ENCODE data around the gene C3orf18.
A peak's percentile ranks its signal among the peaks of the same experiment; 100 is the strongest.

The C3orf18 gene

DNA sequence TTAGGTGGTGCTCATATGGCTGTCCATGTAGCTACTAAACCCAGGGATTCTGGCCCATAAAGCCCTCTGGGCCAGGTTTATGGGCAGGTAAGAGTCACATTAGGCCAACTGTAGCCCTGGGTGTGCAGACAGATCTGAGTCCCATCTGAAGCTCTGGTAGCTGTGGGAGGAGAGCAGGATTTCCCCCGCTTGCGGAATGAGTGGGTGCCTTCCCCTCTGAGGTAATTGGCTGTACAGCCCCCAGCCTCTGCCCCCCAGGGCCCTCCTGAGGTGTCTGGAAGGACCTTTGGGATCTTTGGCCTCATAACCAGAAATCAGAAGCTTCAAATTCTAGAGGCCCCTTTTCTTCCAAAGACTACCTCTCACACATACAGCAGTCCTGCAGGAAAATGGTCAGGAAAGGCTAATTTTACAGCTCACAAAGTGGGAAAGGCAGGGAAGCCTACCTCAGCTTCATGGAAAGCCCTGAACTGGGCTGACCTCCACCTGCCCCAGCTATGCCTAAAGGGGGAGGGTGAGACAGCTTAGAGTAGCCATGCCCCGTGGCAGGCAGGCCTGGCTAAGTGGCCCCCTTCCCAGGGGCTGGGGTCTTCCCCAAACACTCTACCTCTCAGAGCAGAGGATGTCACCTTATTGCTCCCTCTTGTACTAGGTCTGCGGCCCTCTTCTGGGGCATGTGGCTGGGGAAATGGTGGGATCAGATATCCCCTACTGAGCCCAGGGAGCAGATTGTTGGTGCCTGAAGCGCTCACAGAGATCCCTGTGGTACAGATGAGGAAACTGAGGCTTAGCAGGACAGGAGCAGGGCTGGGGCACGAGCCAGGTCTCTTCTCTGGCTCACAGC is 18.6 kb upstream of the C3orf18 start:
- Histone ChIP-seq H3K4me3 (no peak overlapping the region), H3K27ac (no peak overlapping the region)

DNA sequence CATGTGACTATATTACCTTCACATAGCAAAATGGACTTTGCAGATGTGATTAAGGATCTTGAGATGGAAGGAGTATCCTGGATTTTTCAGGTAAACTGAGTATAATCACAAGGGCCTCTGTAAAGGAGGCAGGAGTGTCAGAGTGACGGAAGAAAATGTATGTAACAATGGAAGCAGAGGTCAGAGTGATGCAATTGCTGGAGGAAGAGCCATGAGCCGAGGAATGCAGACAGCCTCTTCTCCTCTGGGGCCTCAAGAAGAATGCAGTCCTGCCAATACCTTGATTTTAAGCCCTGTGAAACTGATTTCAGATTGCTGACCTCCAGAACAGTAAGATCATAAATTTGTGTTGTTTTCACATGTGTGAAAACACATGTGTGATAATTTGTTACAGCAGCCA is 16.8 kb upstream of the C3orf18 start:
- Histone ChIP-seq H3K27ac (peak overlapping the region in 2 of 21 experiments; percentile 8 to 24), H3K4me3 (no peak overlapping the region)

DNA sequence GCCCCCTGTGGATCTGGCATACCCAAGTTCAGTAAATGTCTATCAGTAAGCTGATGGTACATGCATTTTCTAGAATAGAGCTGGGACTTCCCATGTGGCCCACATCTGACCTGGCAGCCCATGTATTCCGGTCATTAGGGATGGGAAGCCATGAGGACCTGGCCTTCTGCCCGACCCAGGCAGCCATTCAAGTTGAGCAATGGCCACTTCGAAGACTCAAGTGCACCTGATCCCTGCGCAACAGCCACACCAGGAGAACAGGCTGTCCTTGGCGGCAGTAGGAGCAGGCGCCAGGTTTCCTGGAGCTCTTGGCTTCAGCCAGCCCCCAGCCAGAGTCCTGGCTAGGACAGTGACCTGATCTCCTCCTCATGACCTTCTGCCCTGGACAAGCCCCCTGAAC is 16.4 kb upstream of the C3orf18 start:
- Histone ChIP-seq H3K4me3 (no peak overlapping the region), H3K27ac (peak overlapping the region in 2 of 21 experiments; percentile 8 to 24)

DNA sequence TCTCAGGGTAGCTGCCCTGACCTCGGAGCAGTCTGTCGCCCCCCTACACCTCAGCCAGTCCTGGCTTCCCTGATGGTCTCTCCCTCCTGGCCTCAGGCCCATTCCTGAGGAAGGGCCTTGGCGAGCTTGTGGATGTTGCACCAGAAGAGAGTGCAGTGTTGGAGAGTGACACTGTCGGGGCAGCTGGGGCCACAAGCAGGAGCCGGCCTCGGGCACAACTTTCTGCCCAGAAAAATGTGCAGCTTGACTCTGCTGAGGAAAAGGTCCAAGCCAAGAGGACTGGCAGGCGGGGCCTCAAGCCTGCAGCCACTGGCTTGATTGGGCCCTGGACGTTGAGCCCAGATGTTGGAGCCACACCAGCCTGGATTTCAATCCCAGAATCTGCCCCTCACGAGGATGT is 14.5 kb upstream of the C3orf18 start:
- no peak overlapping the region for H3K4me3 ChIP-seq
- H3K27ac ChIP-seq: peak overlapping the region in 1 of 21 experiments; percentile 17

DNA sequence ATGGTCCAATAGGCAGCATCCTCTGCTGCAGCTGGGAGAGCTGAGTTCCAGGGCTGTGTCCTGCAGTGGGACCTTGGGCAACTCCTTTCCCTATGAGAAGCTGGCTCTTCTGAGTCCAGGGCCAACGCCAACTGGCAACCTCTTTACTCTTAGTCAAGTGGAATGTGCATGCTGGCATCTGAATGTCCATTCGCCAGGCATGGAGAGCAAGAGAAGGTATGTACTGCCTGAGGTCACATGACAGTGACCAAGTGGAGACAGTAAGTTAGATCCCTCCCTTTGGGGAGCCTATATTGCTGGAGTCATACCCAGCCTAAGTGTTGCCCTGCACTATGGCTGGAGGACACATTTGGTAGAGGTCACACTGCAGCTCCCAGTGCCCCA is 13.9 kb upstream of the C3orf18 start:
- H3K4me3 ChIP-seq: no peak overlapping the region

DNA sequence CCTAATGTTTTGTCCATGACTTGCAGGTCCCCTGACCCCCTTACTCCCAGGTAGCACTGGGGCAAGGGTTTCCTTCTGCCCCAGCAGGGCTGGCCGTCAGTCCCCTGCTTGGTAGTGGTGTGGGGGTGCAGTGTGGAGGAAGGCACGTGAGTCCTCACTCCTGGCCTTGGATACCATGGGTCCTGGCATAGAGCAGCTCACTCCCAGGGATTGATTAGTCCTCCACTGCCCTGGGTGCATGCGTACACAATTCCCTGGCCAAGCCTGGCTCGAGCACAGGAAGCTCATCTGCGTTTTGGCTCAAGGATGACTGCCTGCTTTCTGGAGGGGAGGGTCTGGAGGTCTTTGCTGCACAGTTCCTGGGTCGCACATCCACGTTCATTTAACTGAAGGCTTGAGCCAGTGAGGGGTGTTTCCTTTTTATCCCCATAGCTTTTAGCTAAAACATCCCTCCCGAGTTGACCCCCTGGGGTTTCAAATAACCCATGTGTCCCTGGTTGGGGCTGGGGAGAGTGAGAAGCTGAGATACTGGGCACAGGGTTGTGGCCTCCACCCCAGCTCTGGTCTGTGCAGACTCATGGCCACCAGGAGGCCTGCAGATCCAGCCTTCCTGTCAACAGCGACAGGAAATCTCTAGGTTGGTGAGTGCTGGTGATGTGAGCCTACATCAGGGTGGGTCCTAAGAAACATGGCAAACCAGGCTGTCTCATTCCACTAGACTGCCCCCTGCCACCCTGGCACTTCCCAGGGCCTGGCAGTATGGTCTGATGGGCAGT is 13.3 kb upstream of the C3orf18 start:
- H3K27ac ChIP-seq: peak overlapping the region in 1 of 21 experiments; percentile 19
- H3K4me3 ChIP-seq: no peak overlapping the region

More for the DNA sequence above, 13.9 kb upstream of the C3orf18 start:
- H3K27ac ChIP-seq: no peak overlapping the region

DNA sequence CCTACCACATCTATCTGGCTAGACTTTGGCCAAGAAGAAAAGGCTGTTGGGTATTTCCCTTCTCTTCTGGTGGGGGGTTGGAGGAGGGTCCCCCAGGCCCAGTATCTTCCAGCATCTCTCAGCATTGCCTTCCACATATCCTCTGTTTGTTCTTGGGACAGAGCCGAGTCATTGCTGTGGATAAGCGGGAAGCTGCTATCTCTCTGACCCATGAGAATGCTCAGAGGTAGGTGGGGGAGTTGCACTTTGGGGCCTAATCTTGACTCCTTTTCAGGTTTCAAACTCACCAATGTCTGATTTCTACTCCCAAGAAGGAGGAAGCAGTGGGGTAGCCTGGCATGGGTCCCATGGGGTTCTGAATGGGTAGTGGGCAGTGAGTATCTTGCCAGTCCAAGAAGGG is 9.8 kb upstream of the C3orf18 start:
- H3K27ac ChIP-seq: peak overlapping the region in 2 of 21 experiments; percentile 1 to 10
- no peak overlapping the region for H3K4me3 ChIP-seq

DNA sequence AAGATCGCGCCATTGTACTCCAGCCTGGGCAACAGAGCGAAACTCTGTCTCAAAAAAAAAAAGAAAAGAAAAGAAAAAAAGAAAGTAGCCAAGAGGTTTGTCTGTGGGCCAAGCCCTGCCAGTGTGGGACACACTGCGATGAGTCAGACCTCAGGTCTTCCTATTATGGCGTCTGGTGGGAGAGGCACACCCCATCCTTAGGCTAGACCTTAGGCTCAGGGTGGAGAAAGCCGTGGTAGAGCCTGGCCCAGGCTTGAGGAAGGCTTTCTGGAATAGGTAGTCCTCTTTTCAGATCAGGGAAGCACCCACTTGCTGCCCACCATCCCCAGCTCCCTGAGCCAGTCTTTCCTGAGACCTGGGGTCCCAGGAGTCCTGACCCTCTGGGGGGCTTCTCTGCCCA is 7.8 kb upstream of the C3orf18 start:
- Histone ChIP-seq H3K27ac (peak overlapping the region in 11 of 21 experiments; percentile 6 to 84 (median 49)), H3K4me3 (no peak overlapping the region)

DNA sequence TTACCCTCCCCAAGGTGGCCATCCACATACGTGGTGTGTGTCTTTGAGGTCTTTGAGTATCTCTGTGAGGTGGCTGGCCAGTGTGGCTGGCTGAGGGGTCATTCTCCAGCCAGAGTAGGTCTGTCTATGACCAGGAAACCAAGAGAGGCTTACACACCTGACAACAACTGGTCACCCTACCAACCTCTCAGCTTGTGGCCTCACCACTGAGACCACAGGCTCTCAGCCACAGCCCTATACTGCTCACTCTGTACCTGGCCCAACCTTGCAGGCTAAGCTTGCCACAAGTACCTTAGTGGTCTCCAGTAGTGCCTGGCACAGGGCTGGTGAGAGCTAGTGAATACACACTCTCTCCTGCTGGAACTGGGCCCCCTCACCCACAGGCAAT is 6.9 kb upstream of the C3orf18 start:
- Histone ChIP-seq H3K27ac (peak overlapping the region in 16 of 21 experiments; percentile 6 to 84 (median 39)), H3K4me3 (no peak overlapping the region)

DNA sequence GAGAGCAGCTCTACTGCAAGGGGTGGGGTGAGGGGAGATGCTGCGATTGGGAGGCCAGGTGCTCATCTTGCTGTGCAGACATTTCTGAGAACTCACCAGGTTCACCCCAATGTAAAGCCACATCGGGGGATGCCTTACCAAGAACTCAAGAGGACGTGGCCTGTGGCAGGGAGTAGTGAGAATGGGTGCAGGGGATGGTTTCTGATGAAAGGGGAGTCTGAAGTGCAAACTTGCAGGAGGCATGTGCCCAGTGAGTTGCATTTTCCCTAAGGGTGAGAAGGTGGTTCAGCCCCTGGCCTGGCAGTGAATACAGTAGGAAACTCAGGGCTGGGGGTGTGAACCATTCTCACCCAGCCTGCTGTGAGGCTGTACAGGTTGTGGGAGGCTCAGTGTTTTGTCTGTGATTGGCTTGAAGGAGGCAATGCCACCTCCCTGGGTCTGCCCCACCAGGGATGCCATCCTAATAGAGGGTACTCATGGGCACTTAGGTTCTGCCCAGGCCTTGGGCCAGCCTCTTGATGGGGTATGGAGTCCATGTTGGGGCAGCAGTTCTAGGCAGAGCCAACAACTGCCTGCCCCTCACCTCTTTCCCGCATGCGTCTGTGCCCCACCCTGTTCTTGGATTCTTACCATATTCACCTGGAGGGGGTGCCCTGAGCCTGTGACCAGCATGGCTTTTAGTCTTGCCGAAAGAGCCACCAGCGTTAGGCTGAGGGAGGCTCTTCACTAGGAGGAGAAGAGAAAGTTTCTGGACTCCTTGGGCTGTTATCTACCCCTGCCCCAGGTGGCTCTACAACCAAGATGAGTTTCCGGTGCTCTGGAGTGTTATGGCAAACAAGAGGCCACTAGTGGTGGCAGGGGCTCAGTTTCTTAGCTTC is 6.3 kb upstream of the C3orf18 start:
- H3K4me3 ChIP-seq: no peak overlapping the region
- H3K27ac ChIP-seq: peak overlapping the region in 16 of 21 experiments; percentile 12 to 84 (median 50)

DNA sequence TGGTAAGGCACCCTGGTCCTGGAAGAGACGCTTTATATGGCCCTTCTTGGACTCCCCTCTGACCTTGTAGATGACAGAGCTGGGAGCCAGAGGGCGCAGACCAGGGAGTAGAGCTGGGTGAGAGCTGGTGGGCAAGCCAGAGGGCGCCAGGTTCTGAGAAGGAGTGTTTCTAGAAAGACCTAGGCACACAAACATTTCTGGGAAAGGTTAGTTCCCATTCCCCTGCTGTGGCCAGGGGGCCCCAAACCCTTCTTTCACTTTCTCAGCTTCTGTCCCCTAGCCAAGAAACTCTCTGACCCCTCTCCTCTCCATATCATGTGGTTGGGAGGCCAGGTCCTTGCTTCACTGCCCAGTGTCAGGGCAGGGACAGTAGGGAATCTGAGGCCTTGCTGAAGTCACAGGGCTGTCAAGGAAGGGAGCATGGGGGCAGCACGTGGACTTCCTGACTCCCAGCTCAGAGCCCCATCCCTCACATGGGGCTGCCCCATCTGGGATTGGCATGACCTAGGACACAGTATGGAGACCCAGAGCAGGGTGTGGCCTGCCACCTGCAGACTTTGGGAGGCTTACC is 5.3 kb upstream of the C3orf18 start:
- H3K4me3 ChIP-seq: no peak overlapping the region
- peak overlapping the region in 18 of 21 experiments; percentile 3 to 84 (median 48) for H3K27ac ChIP-seq

DNA sequence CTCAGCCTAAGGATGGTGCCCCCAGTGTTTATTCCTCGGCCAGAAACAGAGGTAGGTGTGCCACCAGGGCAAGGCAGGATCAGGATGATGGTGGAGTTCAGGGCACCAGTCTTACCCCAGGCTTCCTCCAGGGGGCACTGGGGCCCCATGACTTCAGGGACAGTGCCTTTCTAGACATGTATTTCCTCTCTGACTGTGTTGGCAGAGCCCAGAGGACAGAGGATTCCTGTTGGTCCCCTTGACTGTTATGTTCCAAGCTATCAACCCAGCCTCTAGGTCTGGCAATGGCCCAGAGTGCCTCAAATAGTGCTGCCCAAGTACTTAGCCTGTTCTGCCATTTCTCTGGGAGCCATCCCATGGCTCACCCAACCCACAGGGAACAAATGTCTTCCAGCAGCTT is 4.6 kb upstream of the C3orf18 start:
- H3K27ac ChIP-seq: peak overlapping the region in 14 of 21 experiments; percentile 9 to 84 (median 54)
- H3K4me3 ChIP-seq: no peak overlapping the region

DNA sequence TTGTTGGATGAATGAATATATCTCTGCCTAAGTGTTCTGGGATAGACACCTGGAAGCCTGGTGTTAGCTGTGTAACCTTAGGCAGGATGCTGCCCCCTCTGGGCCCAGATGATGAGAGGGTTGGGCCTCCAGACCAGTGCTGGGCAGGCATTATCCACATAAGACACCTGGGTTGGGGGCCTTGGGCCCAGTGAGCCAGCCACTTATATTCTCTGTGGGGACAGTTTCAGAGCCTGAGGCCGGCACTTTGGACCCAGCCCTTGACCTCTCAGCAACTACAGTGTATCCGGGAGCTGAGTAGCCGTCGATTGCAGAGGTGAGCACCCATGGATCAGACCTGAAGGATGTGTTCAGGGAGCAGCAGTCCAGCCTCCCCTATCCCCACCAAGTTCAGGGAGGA is 3.9 kb upstream of the C3orf18 start:
- no peak overlapping the region for H3K4me3 ChIP-seq
- H3K27ac ChIP-seq: peak overlapping the region in 4 of 21 experiments; percentile 5 to 84 (median 63)

DNA sequence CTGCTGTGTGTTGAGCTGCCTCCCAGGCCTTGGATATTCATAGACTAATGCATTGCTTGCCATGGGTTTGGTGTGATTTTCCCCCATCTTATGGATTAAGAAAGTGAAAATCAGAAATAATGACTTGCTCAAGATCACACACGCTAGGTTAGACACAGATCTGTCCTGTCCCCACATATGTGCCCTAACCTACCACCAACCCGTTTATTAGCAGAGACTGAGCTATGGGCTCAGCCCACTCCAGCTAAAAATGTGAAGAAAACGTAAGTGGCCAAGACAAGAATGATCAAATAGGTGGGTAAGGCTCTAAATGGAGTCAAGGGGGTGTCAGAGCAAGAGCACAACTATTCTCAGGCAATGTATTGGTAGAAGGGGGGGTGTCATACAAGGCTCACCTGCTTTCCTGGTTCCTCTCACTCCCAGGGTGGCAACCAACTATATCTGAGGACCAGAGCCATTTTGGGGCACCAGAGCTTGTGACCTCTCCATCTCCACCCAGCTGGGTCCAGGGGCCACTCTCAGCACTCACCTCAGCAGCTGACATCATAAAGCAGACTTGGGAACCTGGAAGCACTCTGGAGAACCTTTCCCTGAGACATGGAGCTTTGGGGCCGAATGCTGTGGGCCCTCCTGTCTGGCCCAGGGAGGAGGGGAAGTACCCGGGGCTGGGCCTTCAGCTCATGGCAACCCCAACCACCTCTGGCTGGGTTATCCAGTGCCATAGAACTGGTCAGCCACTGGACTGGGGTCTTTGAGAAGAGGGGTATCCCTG is 3.1 kb upstream of the C3orf18 start:
- H3K4me3 ChIP-seq: no peak overlapping the region
- peak overlapping the region in 5 of 21 experiments; percentile 75 to 91 (median 89) for H3K27ac ChIP-seq

DNA sequence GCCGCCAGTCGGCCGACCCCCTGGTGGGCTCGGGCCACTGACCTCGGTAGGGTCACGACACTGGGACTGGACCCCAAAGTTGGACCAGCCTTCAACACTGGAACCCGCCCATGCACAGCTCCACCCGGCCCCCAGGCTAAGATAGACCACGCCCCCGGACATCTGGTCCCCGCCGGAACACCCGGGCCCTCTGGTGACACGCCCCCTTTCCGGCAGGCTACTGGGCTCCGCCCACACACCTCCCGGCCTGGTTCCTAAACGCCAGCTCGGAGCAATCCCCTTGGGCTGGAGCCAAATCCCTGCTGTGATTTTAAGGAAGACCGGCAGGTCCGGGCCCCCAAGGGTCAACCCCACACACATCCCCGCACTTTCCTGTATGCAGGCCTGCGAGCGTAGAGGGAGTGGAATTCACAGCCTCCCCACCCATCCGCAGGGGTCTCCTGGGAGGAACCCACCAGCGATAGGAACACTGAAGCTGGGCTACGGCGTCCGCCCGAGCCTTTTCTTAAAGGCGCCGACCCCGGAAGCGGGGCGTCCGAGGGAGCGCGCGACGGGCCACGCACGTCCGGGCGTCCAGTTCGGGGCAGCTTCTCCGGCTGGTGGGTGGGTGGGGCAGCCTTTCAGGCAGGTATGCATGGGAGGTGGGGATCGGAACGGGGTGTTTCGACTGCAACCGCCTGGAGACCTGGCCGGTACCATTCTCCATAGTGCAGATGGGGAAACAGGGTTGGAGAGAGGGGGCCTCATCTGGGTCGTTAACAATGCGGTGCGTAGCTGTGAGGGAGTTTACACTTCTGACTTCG is 1.6 kb upstream of the C3orf18 start, which contains the start of gene HEMK1:
TSS of gene HEMK1 (plus strand) at position 576 of the 803 bp plus-strand sequence. CDS start 1,583 bp downstream, outside the sequence.
- Histone ChIP-seq H3K27ac (peak within 1 kb of the TSS in 20 of 21 experiments; percentile 73 to 96 (median 86)), H3K4me3 (peak within 1 kb of the TSS; percentile 57 to 86 (median 69))

DNA sequence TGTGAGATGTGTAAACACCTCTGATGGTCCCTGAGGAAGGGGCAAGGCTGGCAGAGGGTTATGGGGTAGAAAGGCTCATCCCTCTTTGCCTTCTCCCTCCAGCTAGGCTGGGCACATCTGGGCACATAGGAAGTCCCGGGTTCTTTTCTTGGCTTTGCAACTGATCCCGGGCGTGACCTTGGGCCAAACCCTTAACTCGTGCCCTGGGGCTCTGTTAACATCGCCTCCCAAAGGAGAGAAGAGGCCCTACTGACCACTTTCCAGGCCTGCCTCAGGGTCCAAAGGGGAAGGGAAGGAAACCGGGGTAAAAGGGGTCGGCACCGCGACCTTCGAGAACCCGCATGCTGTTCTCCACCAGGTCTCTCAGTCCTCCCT is 549 bp downstream of the C3orf18 start:
- Histone ChIP-seq H3K4me3 (peak overlapping the region; percentile 31 to 50 (median 45)), H3K27ac (peak overlapping the region in 17 of 21 experiments; percentile 22 to 91 (median 65))

DNA sequence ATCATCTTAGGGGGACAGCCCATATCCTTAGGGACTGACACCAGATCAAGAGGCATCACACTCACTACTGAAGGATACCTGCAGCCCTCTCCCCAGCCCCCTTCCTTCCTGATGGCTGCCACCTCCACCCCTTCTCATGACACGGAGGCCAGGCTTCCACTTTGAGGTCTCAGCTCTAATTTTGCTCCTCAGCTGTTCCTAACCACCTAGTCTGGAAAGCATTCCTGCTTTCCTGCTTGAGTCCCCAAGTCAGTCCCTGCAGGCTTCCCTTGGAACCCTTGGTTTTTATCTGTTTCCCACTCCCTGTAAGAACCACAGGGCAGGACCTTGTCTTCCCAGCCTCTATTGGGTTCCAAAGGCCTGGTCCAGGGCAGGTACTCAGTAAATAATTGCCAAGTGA is 3.2 kb downstream of the C3orf18 start:
- peak overlapping the region in 1 of 21 experiments; percentile 39 for H3K27ac ChIP-seq
- no peak overlapping the region for H3K4me3 ChIP-seq

DNA sequence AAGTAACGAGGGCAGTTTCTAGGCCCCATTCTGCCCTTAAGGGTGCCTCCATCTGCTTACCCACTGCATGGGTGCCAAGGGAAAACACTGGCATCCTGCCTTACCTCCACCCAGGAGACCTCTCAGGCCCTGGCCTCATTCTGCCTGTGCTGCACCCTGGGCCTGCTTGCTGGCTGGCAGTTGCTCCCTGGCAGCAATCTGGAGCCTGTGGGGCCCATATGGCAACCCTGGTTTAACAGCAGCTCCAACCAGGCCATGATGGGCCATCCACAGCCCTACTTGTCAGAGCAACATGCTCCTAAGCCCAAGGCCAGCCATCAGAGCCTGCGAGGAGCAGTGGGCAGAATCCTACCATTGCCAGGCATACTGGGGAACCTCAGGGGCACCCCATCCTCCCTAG is 3.7 kb downstream of the C3orf18 start:
- H3K27ac ChIP-seq: peak overlapping the region in 4 of 21 experiments; percentile 16 to 53 (median 30)
- no peak overlapping the region for H3K4me3 ChIP-seq
